ENCODE results near the gene COIL.

GRCh38 chr17:57006040-57006439 lies 45.2 kb upstream of the COIL start:
- no peak for TF ChIP-seq CTCF (IDR thresholded peaks at IDR 0.05 in 4 of 5, conservative IDR thresholded peaks at IDR 0.05 in 1 of 5)
- no peak for TF ChIP-seq POLR2A (IDR thresholded peaks at IDR 0.05)

All from gastrocnemius medialis (tissue), 4 donors.